Right ventricle myocardium inferior (tissue), 1 donor: ENCODE measurements around the gene LYZL4. TPM values are rescaled to one million over a fixed set of nuclear protein-coding genes. Genes with fewer than 3 reads are reported as not detected.

Source experiments
- ATAC-seq: fragments of 200-7000 bp; cut with Tn5 transposase; one replicate; pipeline ENCODE4 v1.9.1; 2020; ENCODE audit warnings: mild to moderate bottlenecking, moderate library complexity
- DNase-seq: peaks from one replicate; pipeline ENCODE4 v3.0.0; 2021; ENCODE audit errors: missing footprints
- intact Hi-C: fragments of 100-400 bp; cut with DNase I; formaldehyde crosslinking; loops from one replicate; pipeline ENCODE4 v1.11.0; 2022
- long read RNA-seq: library from polyadenylated mRNA; unstranded; transcript quantifications from one replicate; pipeline ENCODE4 v2.0.0, GENCODE V29; 2021
- total RNA-seq: library from RNA; stranded (reverse); fragmentation: NEBNext Ultra II Directional; extraction: Animal tissue kit (Norgen Biotek cat#: 25700); gene quantifications from one replicate; pipeline ENCODE4 v1.2.1, GENCODE V29; 2021
- donor health status: DM: no; HTN: yes; CAD: no; lungs with severe emphysema.

Gene LYZL4, protein sequence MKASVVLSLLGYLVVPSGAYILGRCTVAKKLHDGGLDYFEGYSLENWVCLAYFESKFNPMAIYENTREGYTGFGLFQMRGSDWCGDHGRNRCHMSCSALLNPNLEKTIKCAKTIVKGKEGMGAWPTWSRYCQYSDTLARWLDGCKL
- total RNA-seq = not detected
- long read RNA-seq = 0 reads

- DNase-seq (no peak), ATAC-seq (no peak)
- intact Hi-C loops = no loop called here
These were observed at the start of gene LYZL4 for GRCh38 chr3:42410370-42411131. LYZL4 (minus strand) TSS chr3:42410610; CDS start chr3:42407251, 3,359 bp downstream.

- ATAC-seq = no peak
- intact Hi-C loops = no loop called here
These were observed 48.7 kb upstream of the LYZL4 start for GRCh38 chr3:42459151-42459550.

DNA sequence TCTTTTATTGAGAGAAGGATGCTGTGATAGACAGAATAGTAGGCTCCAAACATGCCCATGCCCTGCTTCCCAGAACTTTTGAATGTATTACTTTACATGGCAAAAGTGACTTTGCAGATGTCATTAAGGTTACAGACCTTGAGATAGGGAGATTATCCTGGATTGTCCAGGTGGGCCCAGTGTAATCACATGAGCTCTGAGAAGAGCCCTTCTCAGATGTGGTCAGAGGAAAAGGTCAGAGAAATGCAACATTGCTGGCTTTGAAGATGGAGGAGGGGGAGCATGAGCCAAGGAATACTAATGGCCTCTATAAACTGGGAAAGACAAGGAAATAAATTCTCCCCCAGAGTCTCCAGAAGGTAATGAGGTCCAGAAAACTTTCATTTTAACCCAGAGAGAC, 45.8 kb upstream of the LYZL4 start:
- intact Hi-C loops = no loop called here
- ATAC-seq = no peak
- DNase-seq = no peak

More at GRCh38 chr3:42459151-42459550, 48.7 kb upstream of the LYZL4 start:
- no peak for DNase-seq

DNA sequence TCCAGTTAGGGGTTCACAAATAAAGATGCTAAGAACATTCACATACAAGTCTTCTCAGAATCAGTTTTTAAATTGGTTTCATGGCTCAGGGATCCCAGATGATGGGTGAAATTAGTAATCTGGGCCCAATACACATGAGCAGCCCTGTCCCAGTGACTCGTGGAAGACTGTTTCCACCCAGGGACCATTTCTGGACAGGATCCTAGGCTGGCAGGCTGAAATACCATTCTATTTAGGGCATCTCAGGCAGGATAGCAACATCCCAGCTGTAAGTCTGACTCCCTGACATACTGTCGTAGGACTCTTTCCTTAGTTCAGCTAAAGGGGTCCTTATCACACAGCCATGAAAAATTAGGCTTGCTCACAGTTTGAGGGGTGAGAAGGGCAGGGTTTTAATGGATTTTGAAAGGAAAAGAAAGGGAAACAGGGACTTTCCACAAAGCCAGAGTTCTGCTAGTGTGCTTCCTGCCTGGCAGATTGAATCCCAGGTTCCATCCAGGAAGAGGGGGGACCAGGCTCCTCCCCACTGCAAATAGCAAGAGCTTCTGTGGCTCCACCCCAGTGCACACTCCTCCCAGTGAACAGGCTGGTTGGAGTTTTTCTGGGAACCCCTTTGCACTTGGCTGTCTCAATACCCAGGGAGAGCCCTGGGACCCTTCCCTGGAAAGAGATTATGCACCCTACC, 41.3 kb upstream of the LYZL4 start:
- DNase-seq (no peak), ATAC-seq (peak; percentile 87)
- intact Hi-C loops = no loop called here

GRCh38 chr3:42451116-42451515, 40.7 kb upstream of the LYZL4 start:
- DNase-seq (no peak), ATAC-seq (no peak)
- intact Hi-C loops = no loop called here

- intact Hi-C loops = no loop called here
- ATAC-seq (no peak), DNase-seq (no peak)
These were observed 40.2 kb upstream of the LYZL4 start for GRCh38 chr3:42450567-42450966.

DNA sequence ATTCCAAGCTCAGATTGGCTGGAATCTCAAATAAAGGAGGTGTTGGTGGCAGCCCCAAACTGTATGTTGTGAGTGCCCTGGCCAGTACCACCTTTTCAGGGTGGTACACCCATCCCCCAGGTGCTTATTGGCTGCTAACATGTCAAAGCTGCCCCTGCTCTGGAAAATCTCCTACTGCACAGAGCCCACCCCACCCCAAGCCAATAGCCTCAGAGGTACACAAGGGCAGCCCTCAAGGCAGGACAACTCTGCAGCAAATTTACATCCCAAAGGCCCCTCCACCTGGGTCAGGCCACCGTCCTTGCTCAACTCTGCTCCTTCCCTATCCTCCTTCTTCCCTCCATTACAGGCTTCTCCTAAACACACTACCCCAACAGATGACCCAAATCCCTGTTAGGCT, 37.1 kb upstream of the LYZL4 start:
- no peak for DNase-seq
- intact Hi-C loops = loop anchor here (10.0 kb wide), 1 partner anchor 323 kb away; no protein-coding TSS in a partner anchor
- ATAC-seq = no peak

DNA sequence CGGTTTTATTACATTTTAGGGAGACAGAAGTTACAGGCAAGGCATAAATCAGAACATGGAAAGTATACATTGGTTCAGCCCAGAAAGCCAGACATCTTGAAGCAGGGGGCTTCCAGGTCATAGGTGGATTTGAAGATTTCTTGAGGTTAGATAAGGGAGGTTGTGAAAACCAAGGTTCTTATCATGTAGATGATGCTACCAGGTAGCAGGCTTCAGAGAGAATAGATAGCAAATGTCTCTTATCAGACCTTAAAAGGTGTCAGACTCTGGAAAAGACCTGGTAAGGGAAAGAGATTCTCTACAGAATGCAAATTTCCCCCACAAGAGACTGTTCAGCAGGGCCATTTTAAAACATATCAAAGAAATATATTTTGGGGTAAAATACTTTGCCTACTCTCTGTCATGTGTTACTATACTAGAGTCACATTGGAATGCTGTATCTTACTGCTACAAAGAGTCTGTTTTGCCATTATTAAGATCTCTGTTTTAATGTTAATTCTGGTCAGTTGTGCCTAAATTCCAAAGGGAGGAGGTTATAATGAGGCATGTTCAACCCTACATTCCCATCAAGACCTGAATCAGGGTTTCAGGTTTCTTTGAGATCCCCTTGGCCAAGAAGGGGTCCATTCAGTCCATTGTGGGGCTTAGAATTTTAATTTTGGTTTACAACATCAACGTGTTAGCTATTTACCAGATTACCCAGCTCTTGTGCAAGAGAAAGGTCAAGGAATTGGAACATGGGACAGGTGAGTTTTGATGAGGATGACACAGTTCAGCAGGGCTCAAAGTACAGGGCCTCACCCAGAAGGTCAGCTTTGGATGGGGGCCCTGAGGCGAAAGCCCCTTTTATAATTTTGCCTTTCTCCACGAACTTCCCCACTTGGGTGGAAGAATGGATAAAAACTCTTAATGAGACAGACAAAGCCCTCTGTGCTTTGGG, 36.0 kb upstream of the LYZL4 start:
- no peak for DNase-seq
- intact Hi-C loops = loop anchor here (10.0 kb wide), 1 partner anchor 322 kb away; no protein-coding TSS in a partner anchor

DNA sequence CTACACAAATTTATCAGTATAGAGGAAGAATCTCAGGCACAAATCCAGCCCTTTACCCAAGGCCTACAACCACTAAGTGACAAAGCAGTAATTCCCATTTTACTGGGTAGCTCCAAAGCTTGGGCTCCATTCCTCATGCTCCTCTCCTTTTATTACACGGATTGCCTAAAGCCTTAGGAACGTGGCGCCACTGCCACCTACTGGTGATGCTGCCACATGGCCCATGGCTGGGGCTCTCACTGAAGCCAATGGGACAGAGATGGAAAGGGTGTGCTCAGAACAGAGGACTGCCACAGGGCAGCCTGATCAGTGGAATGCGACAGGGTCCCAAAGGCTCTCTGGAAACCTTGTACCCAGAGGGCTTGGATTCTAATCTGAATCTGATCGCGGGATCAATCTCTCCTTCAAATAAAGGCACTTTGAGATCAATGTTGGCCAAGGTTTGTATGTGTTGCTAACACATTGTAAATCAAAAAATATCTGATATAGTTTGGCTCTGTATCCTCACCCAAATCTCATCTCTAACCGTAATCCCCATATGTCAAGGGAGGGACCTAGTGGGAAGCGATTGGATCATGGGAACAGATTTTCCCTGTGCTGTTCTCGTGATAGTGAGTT, 33.5 kb upstream of the LYZL4 start:
- ATAC-seq = peak; percentile 89
- intact Hi-C loops = loop anchor here (2.0 to 10.0 kb wide), 4 partner anchors 197 to 549 kb away; no protein-coding TSS in a partner anchor
- peak; percentile 84 for DNase-seq

More for the DNA sequence above, 36.0 kb upstream of the LYZL4 start:
- no peak for ATAC-seq

DNA sequence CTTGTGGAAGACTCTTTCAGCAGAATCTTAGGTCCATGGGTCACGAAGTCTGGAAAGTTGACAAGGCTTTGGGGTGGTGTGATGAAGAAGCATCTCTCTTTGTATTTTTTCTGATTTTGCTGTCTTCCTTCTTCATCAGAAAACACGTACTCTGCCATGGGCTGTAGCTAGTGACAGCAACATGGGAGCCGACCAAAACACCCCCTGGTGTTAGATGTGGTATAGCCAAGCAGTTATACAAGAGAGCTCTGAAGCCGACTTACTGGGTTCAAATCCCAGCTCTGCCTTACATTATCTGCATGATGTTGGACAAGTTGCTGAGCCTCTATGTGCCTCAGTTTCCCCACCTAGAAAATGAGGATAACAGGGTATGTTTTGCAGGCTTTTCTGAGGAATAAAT, 32.9 kb upstream of the LYZL4 start:
- intact Hi-C loops = loop anchor here (2.0 to 10.0 kb wide), 3 partner anchors 216 to 548 kb away; no protein-coding TSS in a partner anchor
- DNase-seq (no peak), ATAC-seq (no peak)

DNA sequence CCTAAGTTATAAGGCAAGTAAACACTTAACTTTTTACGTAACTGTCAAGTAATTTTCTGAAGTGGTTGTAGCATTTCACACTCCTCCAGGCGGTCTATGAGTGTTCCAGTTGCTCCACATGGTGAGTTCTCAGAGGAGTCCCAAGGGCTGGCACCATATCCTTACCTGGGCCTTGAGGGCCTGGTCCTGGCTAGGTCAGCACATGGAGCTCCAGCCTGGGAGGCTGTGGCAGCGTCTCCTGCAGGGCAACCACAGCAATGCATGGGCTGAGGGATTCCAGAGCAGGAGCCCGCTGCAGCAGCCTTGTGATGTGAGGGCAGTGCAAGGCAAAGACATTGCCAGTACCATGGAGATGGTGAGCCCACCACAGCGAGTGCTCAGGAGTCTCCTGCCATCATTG, 32.2 kb upstream of the LYZL4 start:
- ATAC-seq (no peak), DNase-seq (no peak)
- intact Hi-C loops = loop anchor here (2.0 to 10.0 kb wide), 3 partner anchors 215 to 548 kb away; no protein-coding TSS in a partner anchor

DNA sequence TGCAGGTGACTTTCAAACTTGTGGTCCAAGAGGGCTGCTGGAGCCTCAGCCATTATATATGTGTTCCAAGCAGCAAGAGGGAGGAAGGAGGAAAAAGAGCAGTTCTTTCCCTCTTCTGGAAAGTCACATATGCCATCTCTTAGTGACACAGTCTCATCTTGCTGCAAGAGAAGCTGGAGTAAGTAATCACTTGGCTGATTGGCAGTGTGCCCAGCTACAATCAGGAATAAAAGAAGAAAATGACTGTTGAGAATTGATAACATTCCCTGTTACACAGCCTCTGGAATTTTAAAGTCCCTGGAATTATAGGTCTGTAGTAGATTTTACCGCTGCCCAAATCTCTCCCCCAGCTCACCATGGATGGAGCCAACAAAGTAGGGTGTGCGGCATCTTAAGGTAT, 31.4 kb upstream of the LYZL4 start:
- ATAC-seq = no peak
- intact Hi-C loops = loop anchor here (2.0 to 10.0 kb wide), 3 partner anchors 214 to 547 kb away; no protein-coding TSS in a partner anchor
- DNase-seq = no peak

DNA sequence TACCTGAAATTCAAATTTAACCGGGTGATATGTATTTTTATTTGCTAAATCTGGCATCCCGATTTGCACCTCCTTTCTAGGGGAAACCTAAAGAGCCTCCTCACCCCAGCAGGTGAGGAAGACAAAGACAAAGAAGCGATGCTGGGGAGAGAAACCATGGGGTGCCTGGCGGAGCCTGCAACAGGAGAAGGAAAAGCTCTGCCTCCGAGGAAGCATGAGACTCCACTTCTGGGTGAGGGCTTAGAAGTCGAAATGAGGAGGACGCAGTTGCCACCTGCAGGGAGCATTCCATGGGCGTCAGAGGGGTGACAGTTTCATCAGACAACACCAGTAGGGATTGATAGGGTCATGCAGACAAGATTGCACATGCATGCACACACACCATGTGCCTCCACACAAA, 30.5 kb upstream of the LYZL4 start:
- DNase-seq = no peak
- ATAC-seq = no peak
- intact Hi-C loops = loop anchor here (5.0 to 10.0 kb wide), 2 partner anchors 214 to 316 kb away; no protein-coding TSS in a partner anchor

- no peak for DNase-seq
- intact Hi-C loops = loop anchor here (5.0 to 10.0 kb wide), 2 partner anchors 212 to 315 kb away; no protein-coding TSS in a partner anchor
- no peak for ATAC-seq
These were observed 29.1 kb upstream of the LYZL4 start for GRCh38 chr3:42439261-42440115.

GRCh38 chr3:42438758-42439157, 28.3 kb upstream of the LYZL4 start:
- ATAC-seq = no peak
- intact Hi-C loops = no loop called here
- no peak for DNase-seq

- intact Hi-C loops = no loop called here
- no peak for DNase-seq
- ATAC-seq = no peak
These were observed 27.8 kb upstream of the LYZL4 start for GRCh38 chr3:42438193-42438592.

DNA sequence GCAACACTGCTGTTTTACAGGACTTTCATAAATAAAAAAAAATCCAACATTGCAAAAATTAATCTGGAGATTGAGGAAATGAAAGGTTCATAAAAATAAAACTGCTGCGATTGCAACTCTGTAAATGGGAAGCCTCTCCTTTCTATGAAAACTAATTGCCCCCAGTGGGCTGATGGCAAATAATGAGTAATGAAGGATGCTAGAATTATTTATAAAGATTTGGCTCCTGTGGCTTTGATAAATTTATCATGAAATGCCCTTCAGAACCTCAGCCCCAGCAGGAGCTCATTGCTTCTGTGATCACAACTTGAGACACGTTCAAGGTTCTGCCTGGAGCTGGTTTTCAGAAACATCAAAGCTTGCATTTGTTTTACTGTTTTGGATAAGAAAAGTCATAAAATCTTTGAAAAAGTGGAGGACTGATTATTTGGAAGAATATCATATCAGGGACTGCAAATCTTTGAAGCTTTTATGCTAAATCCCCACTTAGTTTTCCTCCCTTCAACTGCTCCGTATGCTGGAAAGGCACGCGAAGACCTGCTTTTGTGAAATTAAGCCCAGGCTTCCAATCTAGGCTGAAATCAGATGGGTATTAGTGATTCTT, 24.5 kb upstream of the LYZL4 start:
- intact Hi-C loops = no loop called here
- no peak for ATAC-seq
- no peak for DNase-seq
